ENCODE data around the gene RPL13A. TPM values are rescaled to one million over a fixed set of nuclear protein-coding genes. Genes with fewer than 3 reads are reported as not detected.
A peak's percentile ranks its signal among the peaks of the same experiment; 100 is the strongest.

Gene RPL13A
- total and polyA plus RNA-seq, 2 experiments from 2014 or later: 2,105 to 2,412 TPM

- no peaks in the 10 kb centered on the region; the same call in 2 of the 3 replicates for H3K9me3 Mint-ChIP-seq
- peaks cover 16% of the 10 kb centered on the region for H3K4me1 Mint-ChIP-seq
- peaks cover 12% of the 10 kb centered on the region; the same call in 2 of the 3 replicates for H3K36me3 Mint-ChIP-seq (ENCODE audit: low read depth)
- Histone ChIP-seq H3K27me3 (ENCODE audit: insufficient read depth) (no peaks in the 10 kb centered on the region), H3K4me1 (ENCODE audit: insufficient read depth) (peaks cover 21% of the 10 kb centered on the region), H3K4me2 (peak overlapping the region; percentile 94), H3F3A (replicated peaks; ENCODE audit: low read depth) (peaks cover 24% of the 10 kb centered on the region; the same call in 1 of the 2 replicates), H3K79me2 (replicated peaks; ENCODE audit: insufficient read depth) (peaks cover 11% of the 10 kb centered on the region; the same call in 1 of the 2 replicates), H3K27ac (ENCODE audit: low read depth) (peak overlapping the region; percentile 96), H3K9me2 (ENCODE audit: insufficient read depth) (no peaks in the 10 kb centered on the region), H3K36me3 (ENCODE audit: insufficient read depth) (peaks cover 5% of the 10 kb centered on the region), H3K4me3 (peak overlapping the region; percentile 79), H2AFZ (no peak overlapping the region), H4K20me1 (replicated peaks; ENCODE audit: insufficient read depth) (no peaks in the 10 kb centered on the region; the same call in 1 of the 2 replicates)
- ATAC-seq (peak; percentile 77), DNase-seq (ENCODE audit: low spot score) (peak; percentile 88)
- TF ChIP-seq, protein P1, sequence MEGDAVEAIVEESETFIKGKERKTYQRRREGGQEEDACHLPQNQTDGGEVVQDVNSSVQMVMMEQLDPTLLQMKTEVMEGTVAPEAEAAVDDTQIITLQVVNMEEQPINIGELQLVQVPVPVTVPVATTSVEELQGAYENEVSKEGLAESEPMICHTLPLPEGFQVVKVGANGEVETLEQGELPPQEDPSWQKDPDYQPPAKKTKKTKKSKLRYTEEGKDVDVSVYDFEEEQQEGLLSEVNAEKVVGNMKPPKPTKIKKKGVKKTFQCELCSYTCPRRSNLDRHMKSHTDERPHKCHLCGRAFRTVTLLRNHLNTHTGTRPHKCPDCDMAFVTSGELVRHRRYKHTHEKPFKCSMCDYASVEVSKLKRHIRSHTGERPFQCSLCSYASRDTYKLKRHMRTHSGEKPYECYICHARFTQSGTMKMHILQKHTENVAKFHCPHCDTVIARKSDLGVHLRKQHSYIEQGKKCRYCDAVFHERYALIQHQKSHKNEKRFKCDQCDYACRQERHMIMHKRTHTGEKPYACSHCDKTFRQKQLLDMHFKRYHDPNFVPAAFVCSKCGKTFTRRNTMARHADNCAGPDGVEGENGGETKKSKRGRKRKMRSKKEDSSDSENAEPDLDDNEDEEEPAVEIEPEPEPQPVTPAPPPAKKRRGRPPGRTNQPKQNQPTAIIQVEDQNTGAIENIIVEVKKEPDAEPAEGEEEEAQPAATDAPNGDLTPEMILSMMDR (conservative IDR thresholded peaks at IDR 0.05; ENCODE audit: low read depth in 2 of 2): no peak
- no peak for TF ChIP-seq STAT1 (IDR thresholded peaks at IDR 0.05; ENCODE audit: unreplicated experiment)
- no peak for TF ChIP-seq REST (IDR thresholded peaks at IDR 0.05; ENCODE audit: unreplicated experiment)
- no peak for TF ChIP-seq ZNF114 (CRISPR knock-in tag; IDR thresholded peaks at IDR 0.05)
- TF ChIP-seq ZNF462 (CRISPR knock-in tag; IDR thresholded peaks at IDR 0.05): no peak
- TF ChIP-seq POLR2AphosphoS5 (IDR thresholded peaks at IDR 0.05; ENCODE audit: low read depth): peak; percentile 69
- no peak for TF ChIP-seq EZH2 (IDR thresholded peaks at IDR 0.05; ENCODE audit: low read depth, unreplicated experiment)
- no peak for TF ChIP-seq ZNF331 (CRISPR knock-in tag; IDR thresholded peaks at IDR 0.05; ENCODE audit: low read depth)
- peak overlapping the region; percentile 89 for H3K4me3 Mint-ChIP-seq
- peaks cover 16% of the 10 kb centered on the region for H3K27me3 Mint-ChIP-seq (ENCODE audit: insufficient read depth, low read depth, poor library complexity)
- no peak overlapping the region for H3K27ac Mint-ChIP-seq
Observed at GRCh38 chr19:49512970-49513745, 25.8 kb downstream of the RPL13A start.

All from GM23338 (cell line).